GM19043 (cell line): Measurements from ENCODE around the gene ATP6V1E1.

Experiments
- ATAC-seq: cut with Tn5 transposase; IDR thresholded peaks from one replicate; pipeline ENCODE4 v1.9.1; 2021; ENCODE audit warnings: low read depth; ENCODE audit not compliant: unreplicated experiment

Gene ATP6V1E1

DNA sequence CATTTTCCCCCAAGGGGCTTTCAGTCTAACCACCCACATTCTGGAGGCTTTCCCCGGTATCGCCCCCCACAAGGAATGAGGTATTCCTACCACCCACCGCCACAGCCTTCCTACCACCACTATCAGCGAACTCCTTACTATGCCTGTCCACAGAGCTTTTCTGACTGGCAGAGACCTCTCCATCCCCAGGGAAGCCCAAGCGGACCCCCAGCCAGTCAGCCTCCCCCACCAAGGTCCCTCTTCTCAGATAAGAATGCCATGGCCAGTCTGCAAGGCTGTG lies 79.9 kb downstream of the ATP6V1E1 start:
- ATAC-seq, result no peak

DNA sequence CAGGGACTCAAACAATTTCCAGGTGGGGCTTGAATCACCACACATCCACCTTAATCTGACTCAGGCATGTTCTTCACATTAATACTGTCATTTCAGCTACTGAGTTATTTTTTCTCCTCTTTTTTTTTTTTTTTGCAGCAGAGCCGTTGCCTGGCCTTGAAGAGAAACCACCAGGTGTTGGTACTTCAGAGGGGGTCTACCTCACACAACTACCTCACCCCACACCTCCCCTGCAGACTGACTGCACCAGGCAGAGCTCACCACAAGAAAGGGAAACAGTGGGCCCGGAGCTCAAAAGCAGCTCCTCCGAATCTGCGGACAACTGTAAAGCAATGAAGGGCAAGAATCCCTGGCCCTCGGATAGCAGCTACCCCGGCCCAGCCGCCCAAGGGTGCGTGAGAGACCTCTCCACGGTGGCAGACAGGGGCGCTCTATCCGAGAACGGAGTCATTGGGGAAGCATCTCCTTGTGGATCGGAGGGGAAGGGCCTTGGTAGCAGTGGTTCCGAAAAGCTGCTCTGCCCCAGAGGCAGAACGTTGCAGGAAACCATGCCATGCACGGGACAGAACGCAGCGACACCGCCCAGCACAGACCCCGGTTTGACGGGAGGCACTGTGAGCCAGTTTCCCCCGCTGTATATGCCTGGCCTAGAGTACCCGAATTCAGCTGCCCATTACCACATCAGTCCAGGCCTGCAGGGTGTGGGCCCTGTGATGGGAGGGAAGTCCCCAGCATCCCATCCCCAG lies 80.4 kb downstream of the ATP6V1E1 start:
- ATAC-seq, result no peak

- no peak for ATAC-seq
Measured at GRCh38 chr22:17542452-17542851, 86.1 kb downstream of the ATP6V1E1 start.
